ENCODE results near the gene UBXN4. TPM values are rescaled to one million over a fixed set of nuclear protein-coding genes. Genes with fewer than 3 reads are reported as not detected.

The UBXN4 gene
- total and polyA plus RNA-seq, 2 of the 13 experiments (the other 11 are each of a cell fraction or from before 2014, with no cell fraction given) = 74.2 to 104 TPM

DNA sequence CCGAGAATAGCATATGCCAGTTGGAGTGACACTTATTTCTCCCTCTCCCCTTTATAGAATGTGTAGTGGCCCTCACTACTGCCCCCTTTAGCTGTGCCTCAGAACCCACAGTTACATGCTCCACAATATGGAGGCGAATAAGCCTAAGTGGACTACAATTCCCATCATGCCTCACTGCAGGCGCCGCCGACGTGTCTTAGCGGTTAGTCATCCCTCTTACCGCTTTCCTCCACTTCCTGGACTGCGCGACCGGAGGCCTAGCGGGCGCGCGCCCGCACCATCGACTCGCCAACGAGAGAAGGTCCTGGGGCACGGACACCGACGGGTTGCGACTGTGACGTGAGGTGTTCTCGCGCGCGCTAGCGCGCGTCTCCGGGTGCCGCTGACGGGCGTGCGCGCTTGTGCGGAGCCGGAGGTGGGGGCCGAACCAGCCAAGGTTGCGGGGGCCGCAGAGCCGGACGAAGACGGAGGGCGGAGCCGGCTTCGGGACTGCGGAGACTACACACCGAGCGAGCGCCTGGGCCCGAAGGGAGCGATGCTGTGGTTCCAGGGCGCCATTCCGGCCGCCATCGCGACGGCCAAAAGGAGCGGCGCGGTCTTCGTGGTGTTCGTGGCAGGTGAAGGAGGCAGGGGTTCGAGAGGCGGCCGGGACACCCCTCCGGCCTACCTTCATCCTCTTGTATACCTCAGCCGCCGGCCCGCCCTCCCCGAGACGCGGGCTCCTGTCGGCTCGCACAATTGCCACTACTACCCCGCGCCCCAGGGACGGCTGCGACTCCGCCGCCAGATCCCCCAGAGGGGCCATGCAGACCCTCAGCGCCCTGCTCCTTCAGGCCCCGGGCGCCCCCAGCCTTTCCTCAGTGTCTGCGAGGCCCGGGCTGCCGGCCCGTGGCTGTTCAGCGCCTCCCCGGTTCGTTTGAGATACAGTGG, at the start of gene UBXN4 (continued):
- TF ChIP-seq KAT8 (CRISPR knock-in tag; IDR thresholded peaks at IDR 0.05) (peak; percentile 90), ZNF441 (CRISPR knock-in tag; IDR thresholded peaks at IDR 0.05; ENCODE audit: borderline replicate concordance) (peak; percentile 88; the same call in 1 of the 2 replicates), KLF6 (CRISPR knock-in tag; IDR thresholded peaks at IDR 0.05) (peak; percentile 89), ZNF746 (CRISPR knock-in tag; IDR thresholded peaks at IDR 0.05) (peak; percentile 72), TCF12 (IDR thresholded peaks at IDR 0.05) (no peak), TCF12 (CRISPR knock-in tag; IDR thresholded peaks at IDR 0.05) (no peak; the same call in none of the 2 replicates), ZNF367 (CRISPR knock-in tag; IDR thresholded peaks at IDR 0.05; ENCODE audit: borderline replicate concordance) (peak; percentile 83; the same call in 1 of the 2 replicates), FOXK1 (CRISPR knock-in tag; IDR thresholded peaks at IDR 0.05; ENCODE audit: borderline replicate concordance, low read depth) (peak; percentile 39; the same call in 1 of the 2 replicates), MBNL3 (CRISPR knock-in tag; conservative IDR thresholded peaks at IDR 0.05) (no peak), TOE1 (CRISPR knock-in tag; IDR thresholded peaks at IDR 0.05) (no peak; the same call in 1 of the 2 replicates), ZNF501 (CRISPR knock-in tag; IDR thresholded peaks at IDR 0.05) (peak; percentile 91), ZSCAN12 (CRISPR knock-in tag; IDR thresholded peaks at IDR 0.05) (0 out of 2 replicates have a peak, but pooled peaks have one; percentile 65), ZNF615 (CRISPR knock-in tag; IDR thresholded peaks at IDR 0.05; ENCODE audit: borderline replicate concordance) (no peak), SAFB2 (CRISPR knock-in tag; IDR thresholded peaks at IDR 0.05; ENCODE audit: borderline replicate concordance, low read depth) (peak; percentile 79; the same call in 1 of the 2 replicates), DRAP1 (CRISPR knock-in tag; IDR thresholded peaks at IDR 0.05) (peak; percentile 85), ZNF737 (CRISPR knock-in tag; IDR thresholded peaks at IDR 0.05; ENCODE audit: borderline replicate concordance) (no peak), ZBTB46 (CRISPR knock-in tag; IDR thresholded peaks at IDR 0.05; ENCODE audit: borderline replicate concordance) (no peak), REPIN1 (CRISPR knock-in tag; IDR thresholded peaks at IDR 0.05; ENCODE audit: borderline replicate concordance, low read depth) (peak; percentile 88), PRMT3 (CRISPR knock-in tag; IDR thresholded peaks at IDR 0.05; ENCODE audit: borderline replicate concordance, low read depth) (no peak; the same call in 1 of the 2 replicates), ZNF234 (CRISPR knock-in tag; conservative IDR thresholded peaks at IDR 0.05) (0 out of 2 replicates have a peak, but pooled peaks have one; percentile 65), DR1 (CRISPR knock-in tag; IDR thresholded peaks at IDR 0.05) (peak; percentile 92), PHF5A (CRISPR knock-in tag; IDR thresholded peaks at IDR 0.05; ENCODE audit: low read depth, unreplicated experiment) (no peak), ZFP62 (CRISPR knock-in tag; IDR thresholded peaks at IDR 0.05) (no peak), EHMT2 (IDR thresholded peaks at IDR 0.05; ENCODE audit: borderline replicate concordance, low read depth, low read length) (peak; percentile 66; the same call in 1 of the 2 replicates)

All from HepG2 (cell line).